HL-60 (cell line): Measurements from ENCODE around the gene NFIA.

Source experiments
- DNase-seq, 2 experiments: peaks; one replicate each; pipeline ENCODE4 v3.0.0-alpha.2; 2010 to 2020; ENCODE audit warnings: low read depth in 1 of 2, low spot score in 1 of 2
- H3K27ac ChIP-seq: fragments of 250-450 bp; sonication (Bioruptor Pico); replicated peaks from 2 replicates; pipeline ENCODE4 v1.5.1; 2020; ENCODE audit warnings: mild to moderate bottlenecking, moderate library complexity
- H3K27me3 ChIP-seq: fragments of 250-450 bp; sonication (Bioruptor Pico); 2 replicates; pipeline ENCODE4 v1.5.1; 2021; ENCODE audit warnings: mild to moderate bottlenecking, moderate library complexity; ENCODE audit not compliant: insufficient read depth, poor library complexity, severe bottlenecking
- H3K4me3 ChIP-seq: replicated peaks from 2 replicates; pipeline ENCODE4 v1.5.1; 2011; ENCODE audit warnings: mild to moderate bottlenecking, control low read depth, low read length; ENCODE audit not compliant: insufficient read depth
- GABPA ChIP-seq: IDR thresholded peaks from 2 replicates; pipeline ENCODE4 v1.6.1; 2012; ENCODE audit warnings: low read depth
- POLR2AphosphoS5 ChIP-seq: IDR thresholded peaks from 2 replicates; pipeline ENCODE4 v1.6.1; 2012; ENCODE audit warnings: low read depth
- SPI1 ChIP-seq: IDR thresholded peaks from 2 replicates; pipeline ENCODE4 v1.6.1; 2012; ENCODE audit warnings: low read depth, mild to moderate bottlenecking, borderline replicate concordance
- TF ChIP-seq, protein P1 (sequence below): IDR thresholded peaks from one replicate; pipeline ENCODE4 v1.5.1; 2011; ENCODE audit warnings: low read length, control low read depth, inconsistent platforms; ENCODE audit not compliant: insufficient read depth
- TF ChIP-seq, protein P2 (sequence below): IDR thresholded peaks from 2 replicates; pipeline ENCODE4 v1.6.1; 2012; ENCODE audit warnings: low read depth; ENCODE audit not compliant: insufficient replicate concordance

NFIA gene

GRCh38 chr1:61404597-61405376 is 322.4 kb downstream of the NFIA start:
- no peak for DNase-seq
- H3K27me3 ChIP-seq = no peaks in the 10 kb centered on the region
- H3K4me3 ChIP-seq = no peak overlapping the region
- TF ChIP-seq, protein P1, sequence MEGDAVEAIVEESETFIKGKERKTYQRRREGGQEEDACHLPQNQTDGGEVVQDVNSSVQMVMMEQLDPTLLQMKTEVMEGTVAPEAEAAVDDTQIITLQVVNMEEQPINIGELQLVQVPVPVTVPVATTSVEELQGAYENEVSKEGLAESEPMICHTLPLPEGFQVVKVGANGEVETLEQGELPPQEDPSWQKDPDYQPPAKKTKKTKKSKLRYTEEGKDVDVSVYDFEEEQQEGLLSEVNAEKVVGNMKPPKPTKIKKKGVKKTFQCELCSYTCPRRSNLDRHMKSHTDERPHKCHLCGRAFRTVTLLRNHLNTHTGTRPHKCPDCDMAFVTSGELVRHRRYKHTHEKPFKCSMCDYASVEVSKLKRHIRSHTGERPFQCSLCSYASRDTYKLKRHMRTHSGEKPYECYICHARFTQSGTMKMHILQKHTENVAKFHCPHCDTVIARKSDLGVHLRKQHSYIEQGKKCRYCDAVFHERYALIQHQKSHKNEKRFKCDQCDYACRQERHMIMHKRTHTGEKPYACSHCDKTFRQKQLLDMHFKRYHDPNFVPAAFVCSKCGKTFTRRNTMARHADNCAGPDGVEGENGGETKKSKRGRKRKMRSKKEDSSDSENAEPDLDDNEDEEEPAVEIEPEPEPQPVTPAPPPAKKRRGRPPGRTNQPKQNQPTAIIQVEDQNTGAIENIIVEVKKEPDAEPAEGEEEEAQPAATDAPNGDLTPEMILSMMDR = no peak
- TF ChIP-seq SPI1 (no peak), POLR2AphosphoS5 (no peak), GABPA (no peak)
- TF ChIP-seq, protein P2, sequence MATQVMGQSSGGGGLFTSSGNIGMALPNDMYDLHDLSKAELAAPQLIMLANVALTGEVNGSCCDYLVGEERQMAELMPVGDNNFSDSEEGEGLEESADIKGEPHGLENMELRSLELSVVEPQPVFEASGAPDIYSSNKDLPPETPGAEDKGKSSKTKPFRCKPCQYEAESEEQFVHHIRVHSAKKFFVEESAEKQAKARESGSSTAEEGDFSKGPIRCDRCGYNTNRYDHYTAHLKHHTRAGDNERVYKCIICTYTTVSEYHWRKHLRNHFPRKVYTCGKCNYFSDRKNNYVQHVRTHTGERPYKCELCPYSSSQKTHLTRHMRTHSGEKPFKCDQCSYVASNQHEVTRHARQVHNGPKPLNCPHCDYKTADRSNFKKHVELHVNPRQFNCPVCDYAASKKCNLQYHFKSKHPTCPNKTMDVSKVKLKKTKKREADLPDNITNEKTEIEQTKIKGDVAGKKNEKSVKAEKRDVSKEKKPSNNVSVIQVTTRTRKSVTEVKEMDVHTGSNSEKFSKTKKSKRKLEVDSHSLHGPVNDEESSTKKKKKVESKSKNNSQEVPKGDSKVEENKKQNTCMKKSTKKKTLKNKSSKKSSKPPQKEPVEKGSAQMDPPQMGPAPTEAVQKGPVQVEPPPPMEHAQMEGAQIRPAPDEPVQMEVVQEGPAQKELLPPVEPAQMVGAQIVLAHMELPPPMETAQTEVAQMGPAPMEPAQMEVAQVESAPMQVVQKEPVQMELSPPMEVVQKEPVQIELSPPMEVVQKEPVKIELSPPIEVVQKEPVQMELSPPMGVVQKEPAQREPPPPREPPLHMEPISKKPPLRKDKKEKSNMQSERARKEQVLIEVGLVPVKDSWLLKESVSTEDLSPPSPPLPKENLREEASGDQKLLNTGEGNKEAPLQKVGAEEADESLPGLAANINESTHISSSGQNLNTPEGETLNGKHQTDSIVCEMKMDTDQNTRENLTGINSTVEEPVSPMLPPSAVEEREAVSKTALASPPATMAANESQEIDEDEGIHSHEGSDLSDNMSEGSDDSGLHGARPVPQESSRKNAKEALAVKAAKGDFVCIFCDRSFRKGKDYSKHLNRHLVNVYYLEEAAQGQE = no peak
- H3K27ac ChIP-seq = no peak overlapping the region

- Histone ChIP-seq H3K27ac (no peak overlapping the region), H3K4me3 (no peak overlapping the region), H3K27me3 (no peaks in the 10 kb centered on the region)
- TF ChIP-seq, protein P2 = no peak
- TF ChIP-seq SPI1 = no peak
- TF ChIP-seq, protein P1 = no peak
- TF ChIP-seq POLR2AphosphoS5 = no peak
- TF ChIP-seq GABPA = no peak
- no peak for DNase-seq
Measured at GRCh38 chr1:61406467-61406866, 324.1 kb downstream of the NFIA start.

GRCh38 chr1:61412601-61413000 is 330.2 kb downstream of the NFIA start:
- no peak overlapping the region for H3K4me3 ChIP-seq
- H3K27me3 ChIP-seq = no peaks in the 10 kb centered on the region
- no peak for DNase-seq
- no peak overlapping the region for H3K27ac ChIP-seq
- TF ChIP-seq SPI1 = no peak
- TF ChIP-seq, protein P2 = no peak
- TF ChIP-seq, protein P1 = no peak
- TF ChIP-seq GABPA = no peak
- no peak for TF ChIP-seq POLR2AphosphoS5
